IPS DF 4.7 (cell line): ENCODE measurements around the gene CDC37L1.

Experiments used
- DNase-seq: peaks from one replicate; pipeline ENCODE4 v3.0.0-alpha.2; 2013; ENCODE audit warnings: low spot score; ENCODE audit errors: extremely low read depth

Gene CDC37L1

GRCh38 chr9:4668604-4669003 lies 10.8 kb upstream of the CDC37L1 start:
- DNase-seq, result no peak

DNA sequence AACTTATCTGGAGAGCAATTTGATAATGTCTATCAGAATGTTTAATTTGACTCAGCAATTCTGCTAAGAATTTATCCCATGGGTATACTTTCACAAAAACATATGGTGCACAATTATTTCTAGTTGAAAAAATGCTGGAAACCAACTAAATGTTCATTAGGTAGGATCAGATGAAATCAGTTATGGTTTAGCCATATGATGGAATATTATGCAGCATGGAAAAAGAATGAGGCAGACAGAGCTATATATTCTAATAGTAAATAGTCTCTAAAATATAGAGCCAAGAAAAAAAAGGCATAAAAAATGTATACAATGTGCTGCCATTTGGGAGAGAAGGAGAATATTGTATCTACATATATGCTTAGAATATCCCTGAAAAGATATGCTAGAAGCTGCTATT lies 9.5 kb upstream of the CDC37L1 start:
- DNase-seq, result no peak

- no peak for DNase-seq
Measured at GRCh38 chr9:4670591-4670990, 8.8 kb upstream of the CDC37L1 start.

DNA sequence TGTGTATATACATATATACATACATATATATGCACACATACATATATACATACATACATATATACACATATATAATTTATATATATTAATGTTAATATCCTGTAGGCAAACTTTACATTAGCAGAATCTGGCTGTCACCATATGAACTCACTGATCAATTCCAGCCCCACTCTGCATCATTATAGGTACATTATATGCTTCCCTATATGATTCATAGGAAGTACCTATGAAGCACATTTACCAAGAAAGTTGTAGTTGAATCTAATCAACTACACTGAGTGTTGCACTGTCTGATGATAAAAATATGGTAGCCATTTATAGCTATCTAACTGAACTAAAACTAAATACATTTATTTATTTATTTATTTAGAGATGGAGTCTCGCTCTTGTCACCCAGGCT lies 7.6 kb upstream of the CDC37L1 start:
- no peak for DNase-seq

GRCh38 chr9:4674783-4675182 lies 4.6 kb upstream of the CDC37L1 start:
- no peak for DNase-seq

DNA sequence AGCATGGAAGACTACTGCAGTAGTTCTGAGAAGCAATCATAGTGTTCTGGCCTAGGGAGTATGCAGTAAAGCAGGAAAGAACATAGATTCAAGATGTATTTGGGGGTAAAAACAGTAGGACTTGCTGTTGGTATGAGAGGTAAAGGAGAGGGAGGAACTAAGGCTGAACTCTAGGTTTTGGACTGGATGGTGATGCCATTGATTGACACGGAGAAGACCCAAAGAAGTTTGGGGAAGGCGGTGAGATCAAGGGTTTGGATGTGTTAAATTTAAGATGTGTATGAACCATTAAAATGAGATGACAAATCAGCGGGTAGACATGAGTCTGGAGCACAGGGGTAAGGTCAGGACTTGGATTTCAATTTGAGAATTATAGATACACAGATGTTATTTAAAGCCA lies 2.0 kb upstream of the CDC37L1 start:
- DNase-seq, result no peak

- no peak for DNase-seq
Measured at GRCh38 chr9:4678679-4679267, 596 bp upstream of the CDC37L1 start.

- DNase-seq, result no peak
Measured at GRCh38 chr9:4680173-4680525, 780 bp downstream of the CDC37L1 start.

DNA sequence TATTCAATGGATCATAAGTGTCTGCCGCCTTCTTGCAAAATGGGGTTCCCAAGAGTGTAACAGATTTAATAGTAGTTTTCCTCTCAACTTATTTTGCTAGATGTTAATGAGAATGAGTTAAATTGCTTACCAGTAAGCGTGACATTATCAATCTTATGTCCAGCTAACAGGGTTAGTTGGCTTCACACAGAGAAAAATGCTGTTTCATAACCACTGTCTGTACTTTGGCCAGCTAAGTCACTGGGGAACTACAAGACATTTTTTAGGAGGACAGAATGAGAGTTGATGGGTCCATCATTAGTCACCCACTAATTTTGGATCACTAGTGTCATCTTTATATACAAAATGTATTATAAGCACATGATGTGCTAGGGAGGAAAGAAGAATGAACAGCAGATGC lies 1.4 kb downstream of the CDC37L1 start:
- DNase-seq, result no peak

- no peak for DNase-seq
Measured at GRCh38 chr9:4684820-4685219, 5.5 kb downstream of the CDC37L1 start.

DNA sequence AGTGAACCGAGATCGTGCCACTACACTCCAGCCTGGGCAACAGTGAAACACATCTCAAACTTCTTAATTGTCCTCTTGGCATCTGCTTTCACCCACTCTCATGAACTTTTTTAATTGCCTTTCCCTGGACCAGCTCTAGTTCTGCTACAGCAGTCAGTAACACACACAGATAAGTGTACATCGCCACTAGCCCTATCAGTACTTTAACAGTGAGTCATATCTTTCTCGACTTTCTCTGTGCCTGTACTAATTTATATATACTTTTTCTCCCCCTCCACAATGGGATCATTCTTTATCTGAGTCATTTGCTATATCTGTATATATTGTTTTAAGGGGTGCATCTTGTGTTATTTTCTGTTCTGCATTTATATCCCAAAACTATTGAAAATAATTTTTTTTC lies 6.7 kb downstream of the CDC37L1 start:
- no peak for DNase-seq

DNA sequence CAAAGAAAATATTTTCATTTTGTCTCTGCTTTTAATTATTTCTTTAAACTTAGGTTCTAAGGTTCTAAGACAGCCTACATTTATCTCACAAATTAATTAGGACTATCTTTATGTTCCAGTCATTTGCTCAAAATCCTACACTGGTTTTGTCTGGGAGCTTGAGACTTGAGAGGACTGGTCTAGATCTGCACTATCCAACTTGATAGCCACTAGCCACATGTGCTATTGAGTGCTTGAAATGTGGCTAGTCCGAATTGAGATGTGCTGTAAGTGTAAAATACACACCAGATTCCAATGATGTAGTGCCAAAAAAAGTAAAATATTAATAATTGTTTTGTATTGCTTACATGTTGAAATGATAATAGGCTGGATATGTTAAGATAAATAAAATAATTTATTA lies 7.2 kb downstream of the CDC37L1 start:
- no peak for DNase-seq

DNA sequence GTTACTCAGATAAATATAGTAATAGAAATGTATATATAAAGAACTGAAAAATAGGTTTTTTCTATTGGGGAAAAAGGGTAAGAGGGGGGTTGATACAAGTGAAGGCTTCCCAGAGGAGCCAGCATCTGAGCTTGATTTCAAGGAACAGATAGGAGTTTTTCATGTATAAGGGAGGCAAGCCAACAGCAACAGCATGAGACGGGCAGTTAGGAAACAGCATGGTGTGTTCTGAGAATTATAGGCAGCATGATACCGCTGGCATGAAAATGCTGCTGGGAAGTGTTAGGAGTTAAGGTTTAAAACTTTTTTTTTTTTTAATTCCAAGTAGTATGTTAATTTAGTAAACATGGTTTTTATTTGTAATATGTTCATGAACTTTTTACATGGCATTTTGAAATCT lies 9.7 kb downstream of the CDC37L1 start:
- DNase-seq, result no peak

GRCh38 chr9:4689687-4690104 lies 10.3 kb downstream of the CDC37L1 start:
- no peak for DNase-seq

GRCh38 chr9:4690144-4690543 lies 10.8 kb downstream of the CDC37L1 start:
- DNase-seq, result no peak

- no peak for DNase-seq
Measured at GRCh38 chr9:4691795-4692194, 12.4 kb downstream of the CDC37L1 start.

GRCh38 chr9:4700091-4700490 lies 20.7 kb downstream of the CDC37L1 start:
- no peak for DNase-seq

DNA sequence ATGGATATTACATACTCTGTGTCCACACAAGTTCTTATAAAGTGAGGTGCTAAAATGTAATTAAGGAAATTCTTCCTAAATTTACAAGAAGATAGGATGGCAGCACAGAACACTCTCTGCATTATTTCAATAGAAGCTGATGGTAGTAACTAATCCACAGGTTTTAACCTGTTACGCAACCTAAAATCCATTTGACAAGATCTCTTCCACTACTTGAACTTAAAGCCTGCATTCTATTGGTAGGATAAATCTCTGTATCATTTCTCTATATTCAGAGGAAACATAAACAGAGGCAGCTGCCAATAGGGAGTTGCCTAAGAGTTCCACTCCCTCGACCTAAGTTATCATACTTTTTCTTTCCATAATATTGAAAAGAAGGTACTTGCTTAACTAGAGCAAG lies 21.6 kb downstream of the CDC37L1 start:
- no peak for DNase-seq

- no peak for DNase-seq
Measured at GRCh38 chr9:4701526-4701925, 22.2 kb downstream of the CDC37L1 start.

DNA sequence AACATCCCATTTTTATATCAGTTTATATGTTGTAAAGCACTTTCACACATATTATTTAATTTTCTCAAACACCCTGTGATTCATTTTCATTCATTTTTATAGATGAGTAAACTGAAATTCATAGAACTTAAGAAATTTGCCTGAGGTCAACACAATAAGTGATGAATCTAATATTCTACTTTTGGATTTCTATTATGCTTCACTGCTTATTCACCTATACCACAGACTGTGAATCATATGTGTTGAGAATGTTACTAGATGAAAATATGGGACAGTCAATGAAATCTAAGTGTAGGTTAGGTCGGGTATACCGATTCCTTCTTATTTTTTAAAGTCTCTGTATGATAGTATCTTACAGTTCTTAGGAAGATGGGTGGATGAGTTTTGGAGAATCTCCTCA lies 24.8 kb downstream of the CDC37L1 start:
- DNase-seq, result no peak

DNA sequence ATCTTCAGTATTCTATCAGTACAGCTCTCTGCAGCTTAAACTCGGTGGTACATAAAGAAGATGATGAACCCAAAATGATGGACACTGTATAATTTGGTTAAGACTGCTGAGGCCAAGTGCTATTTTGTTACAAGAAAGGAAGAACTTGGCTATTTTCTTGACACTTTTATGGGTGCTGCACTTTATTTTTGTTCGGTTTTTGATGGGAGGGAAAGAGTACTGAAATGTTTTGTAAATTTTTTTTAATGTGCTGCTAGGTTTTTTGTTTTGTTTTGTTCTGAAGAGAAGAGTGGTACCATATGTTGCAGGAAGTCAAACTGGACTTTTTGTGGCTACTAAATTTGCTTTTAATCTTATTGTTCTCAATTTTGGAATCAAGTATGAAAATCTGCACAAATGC lies 26.7 kb downstream of the CDC37L1 start:
- DNase-seq, result no peak

DNA sequence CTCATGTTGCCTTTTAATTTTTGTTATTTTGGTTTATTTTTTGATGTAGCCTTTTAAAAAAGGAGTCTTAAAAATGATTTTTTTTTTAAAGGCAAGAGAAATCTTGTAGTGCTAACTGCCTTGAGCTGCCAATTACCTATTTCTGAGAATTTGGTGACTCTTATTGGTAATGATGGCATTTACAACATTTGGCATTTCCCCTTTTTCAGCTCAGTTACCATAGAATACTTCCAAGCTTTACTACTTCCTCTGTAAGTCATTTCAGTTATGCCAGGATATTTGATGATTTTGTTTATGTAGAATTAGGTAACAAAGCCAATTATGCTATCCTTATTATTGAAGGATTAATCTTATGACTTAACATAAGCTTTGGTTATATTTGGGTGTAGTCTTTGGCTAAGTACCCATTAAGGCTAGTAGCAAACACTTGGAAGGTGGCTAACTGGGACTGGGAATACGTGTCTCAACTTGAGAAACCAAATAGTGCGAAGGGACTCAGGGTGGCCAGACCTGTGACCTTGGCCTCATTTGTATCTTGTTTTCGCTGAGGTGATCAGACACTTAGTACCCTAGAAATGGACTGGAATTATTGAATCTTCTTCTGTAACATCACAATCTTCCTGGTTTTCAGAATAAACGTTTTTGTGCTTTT lies 27.7 kb downstream of the CDC37L1 start:
- no peak for DNase-seq

DNA sequence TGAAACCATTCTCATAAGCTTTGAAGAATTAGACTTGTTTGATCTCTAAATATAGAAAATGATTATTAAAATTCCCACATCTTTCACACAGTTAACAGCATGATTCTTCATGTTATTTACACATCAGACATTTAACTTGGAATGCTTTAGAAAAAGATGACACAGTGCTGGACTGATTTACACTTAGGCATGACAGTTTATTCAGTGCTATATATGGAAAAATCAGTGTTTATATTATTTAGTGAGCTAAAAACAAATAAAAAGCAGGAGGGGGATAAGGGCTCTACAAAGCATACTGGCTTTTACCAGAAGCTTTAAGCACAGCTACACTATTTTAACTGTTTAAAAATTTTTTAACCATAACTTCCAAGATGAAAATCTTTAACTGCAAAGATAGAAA lies 30.0 kb downstream of the CDC37L1 start:
- no peak for DNase-seq

- no peak for DNase-seq
Measured at GRCh38 chr9:4713849-4714248, 34.5 kb downstream of the CDC37L1 start.
